Adrenal gland (tissue), 5 donors: ENCODE data around the gene UBE2G2.

Experiments
- CTCF ChIP-seq, 6 experiments: fragments of 450-650 bp in 4 of 6; fragments of 200-600 bp in 2 of 6; sonication (generic) in 1 of 6; IDR thresholded peaks; 1 replicate in 5 of 6; 2 replicates in 1 of 6; pipeline versions ENCODE4 v1.5.1 to v1.8.0; 2016 to 2021; ENCODE audit warnings: antibody characterized with exemption in 6 of 6, mild to moderate bottlenecking in 2 of 6, moderate library complexity in 1 of 6
- POLR2A ChIP-seq, 2 donors: fragments of 450-650 bp; IDR thresholded peaks; one replicate each; pipeline ENCODE4 v1.6.1; 2017; ENCODE audit warnings: antibody characterized with exemption in 2 of 2, mild to moderate bottlenecking in 2 of 2, moderate library complexity in 1 of 2
- donor health status: DM: no; HTN: no; CAD: no.

- TF ChIP-seq CTCF (IDR thresholded peaks at IDR 0.05) (no peak), POLR2A (IDR thresholded peaks at IDR 0.05) (no peak)
These were observed 955 bp upstream of the UBE2G2 start for GRCh38 chr21:44802396-44803153.
